ENCODE measurements around the gene ZPR1.
"Not testable (repeated sequence)": the region's sequence is repeated elsewhere in the genome, so short reads cannot be mapped to it uniquely, and the experiment has no call there.

ZPR1 gene

GRCh38 chr11:116813781-116814471 is 26.1 kb upstream of the ZPR1 start:
- no peak for TF ChIP-seq EZH2 (IDR thresholded peaks at IDR 0.05)
- no peak for TF ChIP-seq FOXP2 (optimal IDR thresholded peaks at IDR 0.05; ENCODE audit: control extremely low read depth, extremely low read length, insufficient read depth)
- no peak for TF ChIP-seq POLR2AphosphoS5 (IDR thresholded peaks at IDR 0.05; ENCODE audit: borderline replicate concordance, low read depth, low read length)
- DNase-seq (ENCODE audit: low read depth, low spot score) = no peak
- no peaks in the 10 kb centered on the region for H3K36me3 ChIP-seq (ENCODE audit: insufficient read depth, low read length)
- no peaks in the 10 kb centered on the region for H3K9me3 ChIP-seq (ENCODE audit: low read depth, low read length)
- no peak overlapping the region for H3K9ac ChIP-seq (ENCODE audit: insufficient read length)
- H3K27ac ChIP-seq = no peak overlapping the region
- H3K4me3 ChIP-seq = no peak overlapping the region

- H3K36me3 ChIP-seq (ENCODE audit: insufficient read depth, low read length) = no peaks in the 10 kb centered on the region
- DNase-seq (ENCODE audit: low read depth, low spot score) = no peak
- no peaks in the 10 kb centered on the region for H3K9me3 ChIP-seq (ENCODE audit: low read depth, low read length)
- no peak for TF ChIP-seq POLR2AphosphoS5 (IDR thresholded peaks at IDR 0.05; ENCODE audit: borderline replicate concordance, low read depth, low read length)
- H3K9ac ChIP-seq (ENCODE audit: insufficient read length) = no peak overlapping the region
- H3K4me3 ChIP-seq = no peak overlapping the region
- H3K27ac ChIP-seq = no peak overlapping the region
Observed at GRCh38 chr11:116813170-116813569, 25.3 kb upstream of the ZPR1 start.

- H3K27ac ChIP-seq = no peak overlapping the region
- TF ChIP-seq FOXP2 (optimal IDR thresholded peaks at IDR 0.05; ENCODE audit: control extremely low read depth, extremely low read length, insufficient read depth) (no peak), POLR2AphosphoS5 (IDR thresholded peaks at IDR 0.05; ENCODE audit: borderline replicate concordance, low read depth, low read length) (no peak), EZH2 (IDR thresholded peaks at IDR 0.05) (no peak)
- no peak for DNase-seq (ENCODE audit: low read depth, low spot score)
- no peaks in the 10 kb centered on the region for H3K9me3 ChIP-seq (ENCODE audit: low read depth, low read length)
- H3K36me3 ChIP-seq (ENCODE audit: insufficient read depth, low read length) = no peaks in the 10 kb centered on the region
- no peak overlapping the region for H3K9ac ChIP-seq (ENCODE audit: insufficient read length)
- no peak overlapping the region for H3K4me3 ChIP-seq
Observed at GRCh38 chr11:116812109-116812508, 24.3 kb upstream of the ZPR1 start.

GRCh38 chr11:116811194-116811593 is 23.4 kb upstream of the ZPR1 start:
- Histone ChIP-seq H3K27ac (no peak overlapping the region), H3K36me3 (ENCODE audit: insufficient read depth, low read length) (no peaks in the 10 kb centered on the region), H3K4me3 (no peak overlapping the region), H3K9ac (ENCODE audit: insufficient read length) (no peak overlapping the region), H3K9me3 (ENCODE audit: low read depth, low read length) (no peaks in the 10 kb centered on the region)
- TF ChIP-seq FOXP2 (optimal IDR thresholded peaks at IDR 0.05; ENCODE audit: control extremely low read depth, extremely low read length, insufficient read depth) (no peak), EZH2 (IDR thresholded peaks at IDR 0.05) (no peak), POLR2AphosphoS5 (IDR thresholded peaks at IDR 0.05; ENCODE audit: borderline replicate concordance, low read depth, low read length) (no peak)
- DNase-seq (ENCODE audit: low read depth, low spot score) = no peak

GRCh38 chr11:116808262-116809175 is 20.7 kb upstream of the ZPR1 start:
- TF ChIP-seq POLR2AphosphoS5 (IDR thresholded peaks at IDR 0.05; ENCODE audit: borderline replicate concordance, low read depth, low read length) = no peak
- TF ChIP-seq EZH2 (IDR thresholded peaks at IDR 0.05) = no peak
- no peak for TF ChIP-seq FOXP2 (optimal IDR thresholded peaks at IDR 0.05; ENCODE audit: control extremely low read depth, extremely low read length, insufficient read depth)
- H3K4me3 ChIP-seq = no peak overlapping the region
- H3K36me3 ChIP-seq (ENCODE audit: insufficient read depth, low read length) = no peaks in the 10 kb centered on the region
- H3K9me3 ChIP-seq (ENCODE audit: low read depth, low read length) = no peaks in the 10 kb centered on the region
- H3K9ac ChIP-seq (ENCODE audit: insufficient read length) = no peak overlapping the region
- no peak overlapping the region for H3K27ac ChIP-seq
- no peak for DNase-seq (ENCODE audit: low read depth, low spot score)

- Histone ChIP-seq H3K4me3 (no peak overlapping the region), H3K9ac (ENCODE audit: insufficient read length) (no peak overlapping the region), H3K9me3 (ENCODE audit: low read depth, low read length) (no peaks in the 10 kb centered on the region), H3K36me3 (ENCODE audit: insufficient read depth, low read length) (no peaks in the 10 kb centered on the region), H3K27ac (no peak overlapping the region)
- no peak for TF ChIP-seq FOXP2 (optimal IDR thresholded peaks at IDR 0.05; ENCODE audit: control extremely low read depth, extremely low read length, insufficient read depth)
- no peak for TF ChIP-seq EZH2 (IDR thresholded peaks at IDR 0.05)
- TF ChIP-seq POLR2AphosphoS5 (IDR thresholded peaks at IDR 0.05; ENCODE audit: borderline replicate concordance, low read depth, low read length) = no peak
- DNase-seq (ENCODE audit: low read depth, low spot score) = no peak
Observed at GRCh38 chr11:116807601-116808261, 19.9 kb upstream of the ZPR1 start.

GRCh38 chr11:116804001-116804400 is 16.2 kb upstream of the ZPR1 start:
- DNase-seq (ENCODE audit: low read depth, low spot score) = no peak
- TF ChIP-seq POLR2AphosphoS5 (IDR thresholded peaks at IDR 0.05; ENCODE audit: borderline replicate concordance, low read depth, low read length) (no peak), FOXP2 (optimal IDR thresholded peaks at IDR 0.05; ENCODE audit: control extremely low read depth, extremely low read length, insufficient read depth) (no peak), EZH2 (IDR thresholded peaks at IDR 0.05) (no peak)
- Histone ChIP-seq H3K9ac (ENCODE audit: insufficient read length) (no peak overlapping the region), H3K36me3 (ENCODE audit: insufficient read depth, low read length) (no peaks in the 10 kb centered on the region), H3K9me3 (ENCODE audit: low read depth, low read length) (no peaks in the 10 kb centered on the region), H3K4me3 (no peak overlapping the region), H3K27ac (no peak overlapping the region)

GRCh38 chr11:116801662-116802061 is 13.8 kb upstream of the ZPR1 start:
- not testable (repeated sequence) for H3K9ac ChIP-seq (ENCODE audit: insufficient read length); H3K4me3 ChIP-seq; H3K36me3 ChIP-seq (ENCODE audit: insufficient read depth, low read length); DNase-seq (ENCODE audit: low read depth, low spot score); H3K9me3 ChIP-seq (ENCODE audit: low read depth, low read length); H3K27ac ChIP-seq

Data from SK-N-MC (cell line).